Trophoblast cell (in vitro differentiated cells and primary cell): ENCODE measurements around the gene CFAP20DC.

Experiments
- DNase-seq, 2 donors: peaks; one replicate each; pipeline ENCODE4 v3.0.0-alpha.2; 2016
- H2AFZ ChIP-seq: 2 replicates; pipeline ENCODE4 v1.6.1; 2013; ENCODE audit warnings: low read length, moderate library complexity, mild to moderate bottlenecking; ENCODE audit not compliant: insufficient read depth, poor library complexity
- H2AK5ac ChIP-seq: 2 replicates; pipeline ENCODE4 v1.6.1; 2013; ENCODE audit warnings: mild to moderate bottlenecking, low read length
- H2BK120ac ChIP-seq: 2 replicates; pipeline ENCODE4 v1.6.1; 2013; ENCODE audit warnings: low read length, mild to moderate bottlenecking, moderate library complexity; ENCODE audit not compliant: insufficient read depth, poor library complexity
- H2BK12ac ChIP-seq: 2 replicates; pipeline ENCODE4 v1.6.1; 2013; ENCODE audit warnings: mild to moderate bottlenecking, low read length, moderate library complexity
- H2BK5ac ChIP-seq: 2 replicates; pipeline ENCODE4 v1.6.1; 2013; ENCODE audit warnings: low read length, low read depth, moderate library complexity, mild to moderate bottlenecking; ENCODE audit not compliant: poor library complexity
- H3K14ac ChIP-seq: 2 replicates; pipeline ENCODE4 v1.6.1; 2013; ENCODE audit warnings: mild to moderate bottlenecking, low read length
- H3K18ac ChIP-seq: 2 replicates; pipeline ENCODE4 v1.6.1; 2013; ENCODE audit warnings: mild to moderate bottlenecking, low read length
- H3K23ac ChIP-seq: 2 replicates; pipeline ENCODE4 v1.6.1; 2013; ENCODE audit warnings: low read length
- H3K27ac ChIP-seq: 2 replicates; pipeline ENCODE4 v1.5.1; 2013; ENCODE audit warnings: low read depth, mild to moderate bottlenecking, inconsistent platforms, low read length, moderate library complexity
- H3K27me3 ChIP-seq: 2 replicates; pipeline ENCODE4 v1.6.1; 2013; ENCODE audit warnings: inconsistent platforms, mild to moderate bottlenecking, low read length, moderate library complexity; ENCODE audit not compliant: insufficient read depth
- H3K36me3 ChIP-seq, 2 experiments: 1 replicate in 1 of 2; 2 replicates in 1 of 2; pipeline ENCODE4 v1.6.1; 2013; ENCODE audit warnings: low read length in 2 of 2, mild to moderate bottlenecking in 2 of 2, moderate library complexity in 1 of 2; ENCODE audit not compliant: insufficient read depth in 2 of 2, control insufficient read depth in 1 of 2
- H3K4ac ChIP-seq: 2 replicates; pipeline ENCODE4 v1.6.1; 2013; ENCODE audit warnings: low read depth, mild to moderate bottlenecking, low read length, moderate library complexity
- H3K4me1 ChIP-seq, 2 experiments: 1 replicate in 1 of 2; 2 replicates in 1 of 2; pipeline ENCODE4 v1.6.1; 2013; ENCODE audit warnings: low read length in 2 of 2, mild to moderate bottlenecking in 2 of 2, moderate library complexity in 1 of 2; ENCODE audit not compliant: insufficient read depth in 2 of 2, control insufficient read depth in 1 of 2
- H3K4me2 ChIP-seq: 2 replicates; pipeline ENCODE4 v1.6.1; 2013; ENCODE audit warnings: inconsistent platforms, mild to moderate bottlenecking, low read length, moderate library complexity
- H3K4me3 ChIP-seq: 2 replicates; pipeline ENCODE4 v1.5.1; 2013; ENCODE audit warnings: mild to moderate bottlenecking, low read depth, low read length, inconsistent platforms
- H3K79me1 ChIP-seq: one replicate; pipeline ENCODE4 v1.6.1; 2013; ENCODE audit warnings: low read length
- H3K79me2 ChIP-seq: 2 replicates; pipeline ENCODE4 v1.6.1; 2013; ENCODE audit warnings: low read length, mild to moderate bottlenecking; ENCODE audit not compliant: control insufficient read depth, insufficient read depth, poor library complexity
- H3K9ac ChIP-seq: 2 replicates; pipeline ENCODE4 v1.6.1; 2013; ENCODE audit warnings: mild to moderate bottlenecking, low read length
- H3K9me3 ChIP-seq: 2 replicates; pipeline ENCODE4 v1.6.1; 2013; ENCODE audit warnings: low read depth, mild to moderate bottlenecking, control low read depth, inconsistent platforms, low read length; ENCODE audit not compliant: insufficient read depth
- H4K12ac ChIP-seq: 2 replicates; pipeline ENCODE4 v1.6.1; 2013; ENCODE audit warnings: low read depth, mild to moderate bottlenecking, low read length, moderate library complexity
- H4K8ac ChIP-seq: 2 replicates; pipeline ENCODE4 v1.6.1; 2013; ENCODE audit warnings: low read depth, mild to moderate bottlenecking, low read length, moderate library complexity
- H4K91ac ChIP-seq: one replicate; pipeline ENCODE4 v1.6.1; 2013; ENCODE audit warnings: low read depth, mild to moderate bottlenecking, low read length, moderate library complexity
- WGBS: extraction: QIAGEN DNeasy Blood & Tissue Kit; methylation state at CpG from one replicate; pipeline ENCODE4 v1.1.7; 2013; ENCODE audit warnings: missing lambda C conversion rate; ENCODE audit not compliant: insufficient read length, insufficient coverage; ENCODE audit errors: extremely low coverage; 5-methylcytosine and 5-hydroxymethylcytosine counted together

Gene CFAP20DC

GRCh38 chr3:59016930-59017616, 32.8 kb downstream of the CFAP20DC start:
- Histone ChIP-seq H2AK5ac (no peak overlapping the region), H3K18ac (no peak overlapping the region), H3K9me3 (no peaks in the 10 kb centered on the region), H3K4me3 (no peak overlapping the region), H3K79me2 (no peaks in the 10 kb centered on the region), H3K36me3 (no peaks in the 10 kb centered on the region), H3K14ac (no peak overlapping the region), H3K27ac (no peak overlapping the region), H4K91ac (no peak overlapping the region), H2BK12ac (no peak overlapping the region), H2BK5ac (no peak overlapping the region), H3K4me2 (no peak overlapping the region), H3K9ac (no peak overlapping the region), H2AFZ (no peak overlapping the region), H3K23ac (no peak overlapping the region), H2BK120ac (no peak overlapping the region), H4K8ac (no peak overlapping the region), H3K4me1 (no peaks in the 10 kb centered on the region), H3K27me3 (no peaks in the 10 kb centered on the region), H3K4ac (no peak overlapping the region), H4K12ac (no peak overlapping the region), H3K79me1 (no peaks in the 10 kb centered on the region)
- WGBS: no CpG with 5 or more reads among the region's 5 CpGs
- DNase-seq: no peak

GRCh38 chr3:59013611-59014010, 36.2 kb downstream of the CFAP20DC start:
- no peak overlapping the region for H4K12ac ChIP-seq
- no CpG with 5 or more reads among the region's 1 CpG for WGBS

GRCh38 chr3:59006634-59007517, 42.9 kb downstream of the CFAP20DC start:
- Histone ChIP-seq H3K4ac (no peak overlapping the region), H3K9ac (no peak overlapping the region), H3K18ac (no peak overlapping the region), H2AFZ (no peak overlapping the region), H3K36me3 (no peaks in the 10 kb centered on the region), H3K4me2 (no peak overlapping the region), H3K9me3 (no peaks in the 10 kb centered on the region), H4K91ac (no peak overlapping the region), H2BK120ac (no peak overlapping the region), H2BK5ac (no peak overlapping the region), H3K27ac (no peak overlapping the region), H3K79me1 (no peaks in the 10 kb centered on the region), H3K4me1 (no peaks in the 10 kb centered on the region), H4K12ac (no peak overlapping the region), H2BK12ac (no peak overlapping the region), H4K8ac (no peak overlapping the region), H3K79me2 (no peaks in the 10 kb centered on the region), H2AK5ac (no peak overlapping the region), H3K4me3 (no peak overlapping the region), H3K27me3 (no peaks in the 10 kb centered on the region), H3K23ac (no peak overlapping the region), H3K14ac (no peak overlapping the region)
- no CpG with 5 or more reads among the region's 7 CpGs for WGBS
- no peak for DNase-seq

More at GRCh38 chr3:59013611-59014010, 36.2 kb downstream of the CFAP20DC start:
- Histone ChIP-seq H3K4me1 (no peaks in the 10 kb centered on the region), H2BK120ac (no peak overlapping the region), H3K14ac (no peak overlapping the region), H3K4ac (no peak overlapping the region), H3K9me3 (no peaks in the 10 kb centered on the region), H2BK12ac (no peak overlapping the region), H4K8ac (no peak overlapping the region), H3K9ac (no peak overlapping the region), H2BK5ac (no peak overlapping the region), H3K36me3 (no peaks in the 10 kb centered on the region), H3K27ac (no peak overlapping the region), H3K23ac (no peak overlapping the region), H3K27me3 (no peaks in the 10 kb centered on the region), H2AK5ac (no peak overlapping the region), H3K79me2 (no peaks in the 10 kb centered on the region), H3K79me1 (no peaks in the 10 kb centered on the region), H2AFZ (no peak overlapping the region), H3K18ac (no peak overlapping the region), H3K4me3 (no peak overlapping the region), H3K4me2 (no peak overlapping the region), H4K91ac (no peak overlapping the region)
- no peak for DNase-seq

GRCh38 chr3:59001675-59002074, 48.1 kb downstream of the CFAP20DC start:
- H3K27me3 ChIP-seq: no peaks in the 10 kb centered on the region
- WGBS: no CpG with 5 or more reads among the region's 8 CpGs
- peaks cover 0 to 3% of the 10 kb centered on the region in 2 experiments for H3K4me1 ChIP-seq
- H3K27ac ChIP-seq: no peak overlapping the region
- H3K9ac ChIP-seq: no peak overlapping the region
- no peak overlapping the region for H4K8ac ChIP-seq
- H2AK5ac ChIP-seq: no peak overlapping the region
- no peak overlapping the region for H3K18ac ChIP-seq
- no peak overlapping the region for H4K91ac ChIP-seq
- no peaks in the 10 kb centered on the region for H3K79me1 ChIP-seq
- no peak overlapping the region for H2BK5ac ChIP-seq
- no peak overlapping the region for H3K14ac ChIP-seq
- H3K9me3 ChIP-seq: no peaks in the 10 kb centered on the region
- H2AFZ ChIP-seq: no peak overlapping the region
- no peaks in the 10 kb centered on the region for H3K79me2 ChIP-seq
- H3K23ac ChIP-seq: no peak overlapping the region
- no peak for DNase-seq
- no peak overlapping the region for H3K4ac ChIP-seq
- H3K36me3 ChIP-seq: no peaks in the 10 kb centered on the region
- H2BK12ac ChIP-seq: no peak overlapping the region
- H3K4me2 ChIP-seq: no peak overlapping the region
- H2BK120ac ChIP-seq: no peak overlapping the region
- no peak overlapping the region for H4K12ac ChIP-seq
- no peak overlapping the region for H3K4me3 ChIP-seq
